Breast epithelium (tissue), 3 donors: ENCODE results near the gene HBG2.

Experiments
- POLR2A ChIP-seq: fragments of 450-650 bp; IDR thresholded peaks from one replicate; pipeline ENCODE4 v1.6.1; 2016; ENCODE audit warnings: antibody characterized with exemption, mild to moderate bottlenecking, moderate library complexity
- POLR2AphosphoS5 ChIP-seq, 3 donors: sonication (generic); formaldehyde crosslinking; IDR thresholded peaks; one replicate each; pipeline ENCODE4 v1.6.1; 2017; ENCODE audit warnings: antibody characterized with exemption in 3 of 3

GRCh38 chr11:5243816-5244180 is 10.8 kb downstream of the HBG2 start:
- TF ChIP-seq POLR2AphosphoS5 (IDR thresholded peaks at IDR 0.05) (no peak), POLR2A (no peak)
